CD4-positive, alpha-beta T cell treated with Interleukin-12 subunit alpha and Interleukin-12 subunit beta, for 1 hour (primary cell): ENCODE results near the gene FSIP1.

Experiments
- DNase-seq: peaks from one replicate; pipeline ENCODE4 v3.0.0-alpha.2; 2020

FSIP1 gene

GRCh38 chr15:39642011-39642640, 140.5 kb downstream of the FSIP1 start:
- no peak for DNase-seq

- peak; percentile 50 for DNase-seq
These were observed 141.3 kb downstream of the FSIP1 start for GRCh38 chr15:39641191-39641889.

- DNase-seq = no peak
These were observed 142.0 kb downstream of the FSIP1 start for GRCh38 chr15:39640665-39641064.

- no peak for DNase-seq
These were observed 143.6 kb downstream of the FSIP1 start for GRCh38 chr15:39639037-39639436.

- no peak for DNase-seq
These were observed 144.6 kb downstream of the FSIP1 start for GRCh38 chr15:39638041-39638440.

GRCh38 chr15:39631357-39631756, 151.3 kb downstream of the FSIP1 start:
- DNase-seq = no peak

- DNase-seq = no peak
These were observed 152.7 kb downstream of the FSIP1 start for GRCh38 chr15:39629906-39630305.

GRCh38 chr15:39629371-39629770, 153.3 kb downstream of the FSIP1 start:
- DNase-seq = peak; percentile 73

GRCh38 chr15:39628546-39629257, 153.9 kb downstream of the FSIP1 start:
- no peak for DNase-seq

GRCh38 chr15:39628144-39628508, 154.5 kb downstream of the FSIP1 start:
- no peak for DNase-seq

GRCh38 chr15:39627451-39628143, 155.0 kb downstream of the FSIP1 start:
- DNase-seq = no peak

GRCh38 chr15:39625856-39626255, 156.8 kb downstream of the FSIP1 start:
- no peak for DNase-seq

- DNase-seq = no peak
These were observed 157.2 kb downstream of the FSIP1 start for GRCh38 chr15:39625451-39625850.

- DNase-seq = peak; percentile 85
These were observed 157.8 kb downstream of the FSIP1 start for GRCh38 chr15:39624806-39625205.

GRCh38 chr15:39623529-39623931, 159.1 kb downstream of the FSIP1 start:
- peak; percentile 74 for DNase-seq

- DNase-seq = no peak
These were observed 159.8 kb downstream of the FSIP1 start for GRCh38 chr15:39622660-39623516.

- no peak for DNase-seq
These were observed 160.7 kb downstream of the FSIP1 start for GRCh38 chr15:39621976-39622375.

- DNase-seq = no peak
These were observed 161.4 kb downstream of the FSIP1 start for GRCh38 chr15:39621210-39621609.

GRCh38 chr15:39618063-39618823, 164.4 kb downstream of the FSIP1 start:
- no peak for DNase-seq

- no peak for DNase-seq
These were observed 165.7 kb downstream of the FSIP1 start for GRCh38 chr15:39616731-39617455.

- no peak for DNase-seq
These were observed 168.8 kb downstream of the FSIP1 start for GRCh38 chr15:39613861-39614260.
